B cell (primary cell): ENCODE data around the gene BICDL1. TPM values are rescaled to one million over a fixed set of nuclear protein-coding genes. Genes with fewer than 3 reads are reported as not detected.

Experiments used
- ATAC-seq: fragments of 200-7000 bp; cut with Tn5 transposase; one replicate; pipeline ENCODE4 v1.10.0; 2021; ENCODE audit warnings: low read depth, mild to moderate bottlenecking, moderate number of reproducible peaks, moderate library complexity
- CTCF ChIA-PET: fragments of 350-600 bp; sonication (Branson Sonifier 250); formaldehyde crosslinking; loops from one replicate; lab custom pipeline; 2021; ENCODE audit warnings: antibody characterized with exemption, inconsistent platforms; lab: Charles Lee
- POLR2A ChIA-PET: fragments of 350-600 bp; sonication (Branson Sonifier 250); formaldehyde crosslinking; loops from one replicate; lab custom pipeline; 2021; ENCODE audit warnings: antibody characterized with exemption; lab: Charles Lee
- DNase-seq: peaks from one replicate; pipeline ENCODE4 v3.0.0; 2013
- H2AFZ ChIP-seq: 2 replicates; pipeline ENCODE4 v1.6.1; 2012; ENCODE audit warnings: mild to moderate bottlenecking, low read depth, low read length; ENCODE audit not compliant: insufficient read depth, poor library complexity, severe bottlenecking
- H3K27ac ChIP-seq, 2 donors: 1 replicate in 1 of 2; 2 replicates in 1 of 2; pipeline ENCODE4 v1.5.1; 2012 to 2013; ENCODE audit warnings: low read length in 2 of 2, mild to moderate bottlenecking in 2 of 2, moderate library complexity in 1 of 2
- H3K27me3 ChIP-seq, 4 experiments: fragments of 200-600 bp in 1 of 4; sonication (generic) in 1 of 4; replicated peaks in 1 of 4; 1 replicate in 2 of 4; 2 replicates in 2 of 4; pipeline versions ENCODE4 v1.6.1 to v1.7.0; 2013 to 2016; ENCODE audit warnings: low read length in 3 of 4, mild to moderate bottlenecking in 2 of 4, mixed read lengths in 1 of 4, moderate library complexity in 1 of 4; ENCODE audit not compliant: insufficient read depth in 4 of 4, control insufficient read depth in 3 of 4; ENCODE audit errors: control extremely low read depth in 1 of 4
- H3K36me3 ChIP-seq, 2 experiments: replicated peaks in 1 of 2; 1 replicate in 1 of 2; 2 replicates in 1 of 2; pipeline versions ENCODE4 v1.6.1 to v1.7.1; 2013; ENCODE audit warnings: low read length in 1 of 2; ENCODE audit not compliant: insufficient read depth in 2 of 2, control insufficient read depth in 1 of 2; ENCODE audit errors: control extremely low read depth in 1 of 2, extremely low read depth in 1 of 2
- H3K4me1 ChIP-seq, 2 donors: fragments of 200-600 bp in 1 of 2; sonication (generic) in 1 of 2; 1 replicate in 1 of 2; 2 replicates in 1 of 2; pipeline versions ENCODE4 v1.5.1 to v1.6.1; 2013 to 2017; ENCODE audit warnings: low read length in 2 of 2; ENCODE audit not compliant: control insufficient read depth in 2 of 2, insufficient read depth in 2 of 2
- H3K4me2 ChIP-seq: replicated peaks from 2 replicates; pipeline ENCODE3; 2012; ENCODE audit warnings: mild to moderate bottlenecking, low read depth, low read length; ENCODE audit not compliant: poor library complexity, severe bottlenecking
- H3K4me3 ChIP-seq, 5 experiments: fragments of 200-600 bp in 1 of 5; sonication (generic) in 1 of 5; 1 replicate in 3 of 5; 2 replicates in 2 of 5; pipeline versions ENCODE4 v1.5.1 to v1.7.0; 2011 to 2016; ENCODE audit warnings: low read length in 4 of 5, mild to moderate bottlenecking in 4 of 5, low read depth in 2 of 5, control low read depth in 1 of 5, moderate library complexity in 1 of 5; ENCODE audit not compliant: insufficient read depth in 1 of 5; ENCODE audit errors: control extremely low read depth in 1 of 5, extremely low read depth in 1 of 5
- H3K79me2 ChIP-seq: fragments of 200-600 bp; sonication (generic); one replicate; pipeline ENCODE4 v1.6.0; 2016; ENCODE audit warnings: low read length; ENCODE audit not compliant: control insufficient read depth, insufficient read depth
- H3K9ac ChIP-seq: fragments of 200-600 bp; sonication (generic); 2 replicates; pipeline ENCODE4 v1.6.1; 2017; ENCODE audit warnings: mild to moderate bottlenecking, low read length, moderate library complexity
- H3K9me3 ChIP-seq, 3 donors: one replicate each; pipeline versions ENCODE4 v1.6.1 to v1.7.1; 2013; ENCODE audit warnings: low read length in 2 of 3; ENCODE audit not compliant: control insufficient read depth in 2 of 3, insufficient read depth in 1 of 3; ENCODE audit errors: control extremely low read depth in 1 of 3
- H4K20me1 ChIP-seq: 2 replicates; pipeline ENCODE4 v1.6.0; 2012; ENCODE audit warnings: mild to moderate bottlenecking, low read length; ENCODE audit not compliant: insufficient read depth, control insufficient read depth, poor library complexity, severe bottlenecking
- H3K27ac Mint-ChIP-seq: one replicate; pipeline ENCODE4 v1.8.0; 2021; ENCODE audit warnings: mixed read lengths
- H3K27me3 Mint-ChIP-seq: one replicate; pipeline ENCODE4 v1.8.0; 2021; ENCODE audit warnings: mixed read lengths
- H3K4me1 Mint-ChIP-seq: one replicate; pipeline ENCODE4 v1.8.0; 2021; ENCODE audit warnings: mixed read lengths
- H3K4me3 Mint-ChIP-seq: one replicate; pipeline ENCODE4 v1.8.0; 2021; ENCODE audit warnings: mixed read lengths
- H3K9me3 Mint-ChIP-seq: one replicate; pipeline ENCODE4 v1.8.0; 2022; ENCODE audit warnings: mixed read lengths; ENCODE audit not compliant: insufficient read depth
- EZH2 ChIP-seq: IDR thresholded peaks from 2 replicates; pipeline ENCODE4 v1.6.1; 2012; ENCODE audit warnings: borderline replicate concordance, low read depth, mild to moderate bottlenecking, moderate library complexity, low read length; ENCODE audit not compliant: insufficient read depth, poor library complexity, severe bottlenecking
- WGBS: methylation state at CpG from one replicate; pipeline ENCODE4 v1.1.5; 2013; ENCODE audit warnings: missing lambda C conversion rate; ENCODE audit not compliant: insufficient coverage; 5-methylcytosine and 5-hydroxymethylcytosine counted together
- intact Hi-C: fragments of 100-400 bp; cut with micrococcal nuclease; formaldehyde crosslinking; loops from one replicate; pipeline ENCODE4 v1.10.0; 2022
- polyA plus RNA-seq: library from polyadenylated mRNA; depleted of rRNA; stranded (reverse); fragments of >200 nt; gene quantifications from 2 replicates; pipeline ENCODE4 v1.2.3, GENCODE V29; 2012
- total RNA-seq, 2 donors: library from RNA; stranded (reverse); fragments of 120-200 nt in 1 of 2; gene quantifications; 1 replicate in 1 of 2; 2 replicates in 1 of 2; pipeline versions ENCODE4 v1.2.3 to v1.2.4, GENCODE V29; 2013 to 2022
- TF ChIP-seq, protein P1 (sequence below): fragments of 200-600 bp; IDR thresholded peaks from one replicate; pipeline ENCODE4 v1.8.0; 2022; ENCODE audit warnings: antibody characterized with exemption, mild to moderate bottlenecking

The BICDL1 gene
- total and polyA plus RNA-seq, 2 donors (not counting 1 experiment from before 2014, with no cell fraction given) = 15.6 to 41.5 TPM

- H3K27me3 Mint-ChIP-seq = no peaks in the 10 kb centered on the region
- DNase-seq (no peak), ATAC-seq (no peak)
- ChIA-PET POLR2A (no interaction called here), CTCF (interaction anchor here (1.8 kb wide), 1 partner anchor 8 kb away, joined by 4 read pairs; the partner anchor contains the start of gene BICDL1)
- Histone ChIP-seq H3K27me3 (no peaks in the 10 kb centered on the region), H3K4me2 (no peak overlapping the region), H3K4me1 (peaks cover 0 to 3% of the 10 kb centered on the region in 2 donors), H3K9ac (no peak overlapping the region), H3K4me3 (no peak overlapping the region), H3K9me3 (peaks cover 0 to 2% (median 0%) of the 10 kb centered on the region in 3 donors), H3K36me3 (no peaks in the 10 kb centered on the region), H3K27ac (no peak overlapping the region), H4K20me1 (peaks cover 1% of the 10 kb centered on the region), H3K79me2 (no peaks in the 10 kb centered on the region), H2AFZ (no peak overlapping the region)
- WGBS = no CpG with 5 or more reads among the region's 1 CpG
- H3K9me3 Mint-ChIP-seq = no peaks in the 10 kb centered on the region
- no peak overlapping the region for H3K4me3 Mint-ChIP-seq
- peaks cover 7% of the 10 kb centered on the region for H3K4me1 Mint-ChIP-seq
- intact Hi-C loops = no loop called here
- H3K27ac Mint-ChIP-seq = no peak overlapping the region
- TF ChIP-seq, protein P1, sequence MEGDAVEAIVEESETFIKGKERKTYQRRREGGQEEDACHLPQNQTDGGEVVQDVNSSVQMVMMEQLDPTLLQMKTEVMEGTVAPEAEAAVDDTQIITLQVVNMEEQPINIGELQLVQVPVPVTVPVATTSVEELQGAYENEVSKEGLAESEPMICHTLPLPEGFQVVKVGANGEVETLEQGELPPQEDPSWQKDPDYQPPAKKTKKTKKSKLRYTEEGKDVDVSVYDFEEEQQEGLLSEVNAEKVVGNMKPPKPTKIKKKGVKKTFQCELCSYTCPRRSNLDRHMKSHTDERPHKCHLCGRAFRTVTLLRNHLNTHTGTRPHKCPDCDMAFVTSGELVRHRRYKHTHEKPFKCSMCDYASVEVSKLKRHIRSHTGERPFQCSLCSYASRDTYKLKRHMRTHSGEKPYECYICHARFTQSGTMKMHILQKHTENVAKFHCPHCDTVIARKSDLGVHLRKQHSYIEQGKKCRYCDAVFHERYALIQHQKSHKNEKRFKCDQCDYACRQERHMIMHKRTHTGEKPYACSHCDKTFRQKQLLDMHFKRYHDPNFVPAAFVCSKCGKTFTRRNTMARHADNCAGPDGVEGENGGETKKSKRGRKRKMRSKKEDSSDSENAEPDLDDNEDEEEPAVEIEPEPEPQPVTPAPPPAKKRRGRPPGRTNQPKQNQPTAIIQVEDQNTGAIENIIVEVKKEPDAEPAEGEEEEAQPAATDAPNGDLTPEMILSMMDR = no peak
- no peak for TF ChIP-seq EZH2
Measured at GRCh38 chr12:119996417-119996816, 7.4 kb downstream of the BICDL1 start.

GRCh38 chr12:119998471-119999245 is 9.6 kb downstream of the BICDL1 start:
- no peak overlapping the region for H3K4me3 ChIP-seq
- ChIA-PET CTCF (no interaction called here), POLR2A (no interaction called here)
- H3K36me3 ChIP-seq = no peaks in the 10 kb centered on the region
- Mint-ChIP-seq H3K27ac (no peak overlapping the region), H3K27me3 (no peaks in the 10 kb centered on the region), H3K9me3 (no peaks in the 10 kb centered on the region), H3K4me3 (no peak overlapping the region), H3K4me1 (peaks cover 7% of the 10 kb centered on the region)
- H3K27me3 ChIP-seq = no peaks in the 10 kb centered on the region
- no peak overlapping the region for H3K9ac ChIP-seq
- H4K20me1 ChIP-seq = no peaks in the 10 kb centered on the region
- no peaks in the 10 kb centered on the region for H3K9me3 ChIP-seq
- H3K27ac ChIP-seq = no peak overlapping the region
- H2AFZ ChIP-seq = no peak overlapping the region
- H3K4me1 ChIP-seq = peaks cover 0 to 3% of the 10 kb centered on the region in 2 donors
- intact Hi-C loops = no loop called here
- no peaks in the 10 kb centered on the region for H3K79me2 ChIP-seq
- no peak for DNase-seq
- 98% methylated on average over 7 of the region's 13 CpGs for WGBS
- TF ChIP-seq, protein P1 = no peak
- TF ChIP-seq EZH2 = no peak
- no peak overlapping the region for H3K4me2 ChIP-seq
- ATAC-seq = no peak
